Measurements from ENCODE around the gene ADGRB2.
A peak's percentile ranks its signal among the peaks of the same experiment; 100 is the strongest.

The ADGRB2 gene

DNA sequence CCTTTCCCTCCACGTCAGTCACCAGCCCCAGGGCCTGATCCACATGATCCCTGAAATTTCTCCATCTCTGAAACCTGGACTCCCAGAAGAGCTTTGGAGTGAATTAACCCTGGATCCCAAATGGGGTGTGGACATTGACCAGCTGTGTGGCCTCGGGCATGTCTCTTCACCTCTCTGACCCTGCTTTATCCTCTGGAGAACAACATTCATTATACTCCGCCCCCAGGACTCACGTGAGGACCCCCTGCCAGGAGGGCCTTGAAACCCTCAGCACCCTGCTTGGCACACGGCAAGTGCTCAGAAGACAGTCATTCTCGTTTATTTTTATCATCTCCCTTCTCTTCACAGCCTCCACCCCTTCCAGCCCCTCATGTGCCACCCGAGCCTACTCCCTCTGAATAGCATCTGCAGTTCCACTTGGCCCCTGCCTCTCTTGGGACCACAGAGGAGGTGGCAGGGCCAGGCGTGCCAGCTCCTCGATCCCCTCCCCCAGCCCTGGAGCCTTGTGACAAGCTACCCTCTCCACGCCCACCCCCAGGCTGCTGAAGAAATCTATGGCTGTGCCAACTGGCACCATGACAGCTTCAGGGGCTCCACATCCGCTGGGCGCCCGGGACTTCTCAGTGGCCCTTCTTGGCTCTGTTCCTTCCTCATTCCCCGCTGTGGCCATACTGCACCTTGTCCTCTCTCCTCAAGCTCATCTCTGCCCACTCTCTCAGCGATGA lies 18.0 kb downstream of the ADGRB2 start:
- peak; percentile 56 for DNase-seq

DNA sequence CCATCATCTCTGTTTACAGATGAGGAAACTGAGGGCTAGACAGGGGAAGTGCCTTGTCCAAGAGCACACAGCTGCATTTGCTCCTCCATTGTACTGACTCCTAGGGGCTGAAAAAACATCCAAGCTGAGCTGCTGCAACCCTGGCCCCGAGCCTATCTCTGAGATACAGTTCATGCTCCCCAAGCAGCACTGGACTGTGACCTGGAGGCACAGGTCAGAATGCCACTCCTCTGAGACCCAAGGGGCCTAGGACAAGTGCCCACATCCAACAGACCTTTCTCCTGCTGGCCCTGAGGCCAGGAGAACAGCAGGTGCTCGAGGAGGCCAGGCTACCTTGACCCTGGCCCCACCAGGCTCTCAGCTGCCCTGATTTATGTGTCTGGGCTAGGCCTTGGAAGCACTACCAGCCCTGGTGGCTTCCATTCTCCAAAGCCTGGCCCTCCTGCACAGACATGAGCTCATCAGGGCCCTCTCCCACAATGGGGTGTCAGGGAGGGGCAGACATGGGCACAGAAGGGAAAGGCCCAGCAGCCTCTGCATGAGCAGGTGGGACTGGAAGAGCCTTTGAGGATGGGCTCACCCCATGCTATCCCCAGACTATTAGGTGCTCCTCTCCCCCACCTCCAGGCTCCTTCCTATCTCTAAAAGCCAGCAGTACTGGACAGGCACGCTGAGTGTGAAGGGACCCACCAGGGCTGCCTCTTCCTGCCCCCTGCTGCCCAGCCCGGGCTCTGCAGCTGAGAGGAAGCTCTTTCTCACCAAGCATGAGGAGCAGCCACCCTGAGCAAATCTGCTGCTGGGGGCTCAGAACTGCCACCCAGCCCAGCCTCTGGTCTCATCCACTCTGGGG lies 18.8 kb downstream of the ADGRB2 start:
- peak; percentile 56 for DNase-seq

DNA sequence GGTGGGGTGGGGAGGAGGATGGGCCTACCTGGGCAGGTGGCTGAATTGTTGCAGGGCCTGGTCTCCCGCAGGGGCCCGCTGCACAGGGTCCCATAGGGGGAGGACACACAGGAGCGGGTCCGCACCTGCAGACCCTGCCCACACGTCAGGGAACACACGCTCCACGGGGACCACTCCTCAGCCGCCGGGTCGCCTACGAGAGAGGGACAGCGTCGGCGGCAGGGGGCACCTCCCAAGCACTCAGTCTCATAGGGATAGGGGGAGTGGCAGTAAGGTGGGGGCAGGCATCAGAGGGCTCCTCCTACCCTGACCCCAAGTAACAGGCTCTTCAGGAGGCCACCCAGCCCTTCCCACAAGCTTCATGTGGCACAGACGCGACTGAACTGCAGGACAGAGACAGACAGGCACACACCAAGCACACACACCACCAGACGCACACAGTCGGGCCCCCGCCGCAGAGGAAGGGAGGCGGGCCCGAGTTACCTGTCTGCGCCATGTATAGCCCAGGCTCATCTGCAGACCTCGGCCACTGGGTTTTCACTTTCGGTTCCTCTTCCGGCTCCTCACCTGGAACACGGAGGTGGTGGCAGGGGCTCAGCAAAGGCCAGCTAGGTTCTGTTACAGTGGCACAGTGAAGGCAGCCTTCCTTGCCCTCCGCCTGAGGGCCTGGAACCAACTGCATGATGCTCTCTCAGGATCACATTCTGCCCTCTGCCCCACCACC lies 19.8 kb downstream of the ADGRB2 start:
- no peak for DNase-seq

DNA sequence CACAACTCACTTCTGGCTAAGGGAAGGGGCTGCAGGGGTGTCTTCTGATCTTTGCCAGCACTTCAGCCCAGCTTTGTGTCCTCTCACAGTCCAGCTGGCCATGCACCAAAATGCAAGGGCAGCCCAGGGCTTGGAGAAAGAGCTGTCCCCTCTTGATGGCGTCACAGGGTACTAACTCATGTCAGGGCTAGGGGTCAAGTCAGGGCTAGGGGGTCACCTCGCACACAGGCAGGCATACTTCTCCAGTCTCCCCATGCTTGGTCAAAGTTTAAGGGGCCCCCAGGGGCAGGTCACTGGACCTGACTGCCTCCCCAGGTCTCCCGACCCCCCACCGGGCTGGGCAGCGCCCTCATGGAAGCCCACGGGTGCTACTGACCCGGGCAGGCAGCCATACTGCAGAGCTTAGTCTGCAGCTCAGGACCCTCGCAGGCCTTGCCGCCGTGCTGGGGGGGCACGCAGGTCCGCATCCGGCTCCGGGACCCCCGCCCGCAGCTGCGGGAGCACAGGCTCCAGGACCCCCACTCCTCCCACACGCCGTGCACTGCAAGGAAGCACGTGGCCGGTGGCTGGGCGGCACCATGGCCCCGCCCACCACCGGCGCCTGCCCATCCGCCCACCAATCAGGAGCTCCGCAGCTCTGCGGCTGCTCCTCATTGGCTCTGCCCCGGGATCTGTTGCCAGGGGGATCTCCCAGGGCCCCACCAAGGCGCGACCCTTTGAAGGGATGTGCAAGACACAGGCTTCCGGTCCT lies 21.5 kb downstream of the ADGRB2 start:
- no peak for DNase-seq

DNA sequence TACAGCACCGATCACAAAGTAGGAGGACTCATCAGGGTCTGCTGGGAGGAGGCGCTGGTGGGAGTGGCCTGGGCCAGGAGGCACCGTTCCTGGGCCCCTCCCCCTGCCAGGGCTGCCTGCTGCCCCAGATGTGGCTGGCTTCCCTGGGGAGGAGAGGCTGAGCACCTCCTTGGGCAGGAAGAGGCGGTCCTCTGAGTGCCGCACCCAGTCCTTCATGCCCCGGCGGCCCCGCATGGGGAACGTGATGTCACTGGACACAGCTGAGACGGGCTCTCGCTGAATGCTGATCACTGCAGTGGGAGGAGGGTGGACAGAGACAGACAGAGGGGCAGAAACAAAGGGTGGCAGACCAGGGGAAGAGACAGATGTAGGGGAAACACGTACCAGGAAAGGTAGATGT lies 24.8 kb downstream of the ADGRB2 start:
- DNase-seq = no peak

DNA sequence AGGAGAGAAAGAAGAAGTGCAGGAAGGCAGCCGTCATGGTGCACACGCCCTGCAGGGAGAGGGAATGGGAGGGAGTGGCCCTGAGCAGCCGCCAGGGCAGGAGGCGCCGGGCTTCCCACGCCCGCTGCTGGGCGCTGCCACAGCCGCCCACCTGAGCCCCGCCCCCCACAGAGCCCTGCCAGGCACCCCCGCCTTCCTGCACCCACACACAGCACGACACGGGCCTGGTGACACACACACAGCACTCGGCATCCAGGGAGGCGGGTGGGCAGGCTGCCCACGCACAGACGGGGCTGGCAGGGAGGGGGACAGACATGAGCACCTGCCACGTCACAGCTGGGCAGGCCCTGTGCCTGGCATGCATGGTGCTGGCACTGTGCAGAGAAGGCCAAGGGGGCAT lies 27.5 kb downstream of the ADGRB2 start:
- DNase-seq = peak; percentile 69

DNA sequence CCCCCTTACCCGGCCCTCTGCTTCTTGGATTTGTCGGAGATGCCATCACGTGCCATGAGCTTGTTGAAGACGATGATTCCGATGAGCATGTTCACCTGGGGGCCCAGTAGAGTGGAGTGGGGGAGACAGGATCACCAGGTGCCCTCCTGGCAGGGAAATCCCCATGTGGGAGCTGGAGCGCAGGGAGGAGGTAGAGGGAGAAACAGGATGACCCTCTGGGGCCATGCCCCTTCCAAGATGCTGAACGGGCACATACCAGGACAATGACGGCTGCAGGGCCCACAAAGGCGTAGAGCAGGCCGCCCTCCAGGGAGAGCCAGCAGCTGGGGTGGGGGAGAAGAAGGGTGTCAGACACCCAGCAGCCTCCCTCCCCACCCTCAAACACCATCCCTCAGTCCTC lies 28.6 kb downstream of the ADGRB2 start:
- no peak for DNase-seq

DNA sequence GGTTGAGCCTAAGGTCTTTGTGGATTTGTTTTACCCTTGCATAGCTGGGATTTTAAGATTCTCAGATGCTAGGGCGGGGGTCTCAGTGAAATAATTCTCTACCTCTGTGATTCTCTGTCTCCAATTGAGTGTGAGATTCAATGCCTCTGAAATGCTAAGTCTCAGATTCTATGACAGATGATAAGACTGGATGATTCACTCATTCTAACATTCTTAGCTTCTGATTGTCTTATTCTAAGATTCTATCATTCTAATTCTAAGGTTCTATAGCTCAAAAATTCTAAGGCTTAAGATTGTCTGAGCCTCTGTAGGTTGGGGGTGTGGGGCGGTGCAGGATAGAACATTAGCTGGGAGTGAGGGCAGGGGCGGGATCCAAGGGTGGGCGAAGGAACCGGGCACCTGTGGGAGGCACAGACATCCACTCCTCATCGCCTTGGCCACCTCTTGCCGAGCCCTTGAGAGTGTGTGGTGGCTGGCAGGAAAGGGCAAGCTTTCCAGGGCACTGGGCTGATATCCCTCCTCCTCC lies 29.5 kb downstream of the ADGRB2 start:
- DNase-seq = no peak

DNA sequence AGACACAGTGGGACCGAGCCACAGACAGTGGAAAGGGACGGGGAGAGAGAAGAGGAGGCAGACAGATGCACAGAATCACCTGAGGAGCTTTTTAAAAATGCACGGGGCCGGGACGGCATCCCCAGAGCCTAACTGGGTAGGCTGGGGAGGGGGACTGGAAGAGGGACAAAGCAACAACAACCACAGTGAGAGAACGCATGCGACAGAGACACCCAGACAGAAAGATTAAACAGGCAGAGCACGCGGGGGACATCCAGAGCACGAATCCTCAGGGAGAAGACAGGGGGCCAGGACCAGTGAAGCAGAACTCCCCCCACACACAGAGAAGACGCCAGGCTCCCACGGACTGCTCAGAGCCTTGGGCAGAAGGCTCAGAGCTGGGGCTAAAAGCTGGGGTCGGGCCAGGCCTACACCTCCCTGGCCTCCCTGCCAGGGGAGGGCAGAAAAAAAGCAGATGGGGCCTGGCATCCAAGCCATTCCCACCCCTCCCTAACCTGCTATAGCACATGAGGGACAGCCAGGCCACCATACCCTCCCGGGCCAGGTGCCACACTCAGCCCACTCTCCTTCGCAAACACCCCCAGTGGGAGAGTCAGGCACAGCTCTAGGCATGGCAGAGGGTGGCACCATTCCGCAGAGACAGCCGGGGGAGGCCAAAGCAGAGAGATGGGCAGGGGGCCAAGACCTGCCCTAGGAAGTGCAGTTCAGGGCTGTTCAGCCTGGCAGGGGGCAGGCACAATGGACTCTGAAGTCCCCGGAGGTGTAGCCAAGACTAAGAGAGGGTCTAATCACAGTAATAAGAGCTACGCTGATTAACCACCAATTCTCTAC lies 30.5 kb downstream of the ADGRB2 start:
- DNase-seq = peak; percentile 76

DNA sequence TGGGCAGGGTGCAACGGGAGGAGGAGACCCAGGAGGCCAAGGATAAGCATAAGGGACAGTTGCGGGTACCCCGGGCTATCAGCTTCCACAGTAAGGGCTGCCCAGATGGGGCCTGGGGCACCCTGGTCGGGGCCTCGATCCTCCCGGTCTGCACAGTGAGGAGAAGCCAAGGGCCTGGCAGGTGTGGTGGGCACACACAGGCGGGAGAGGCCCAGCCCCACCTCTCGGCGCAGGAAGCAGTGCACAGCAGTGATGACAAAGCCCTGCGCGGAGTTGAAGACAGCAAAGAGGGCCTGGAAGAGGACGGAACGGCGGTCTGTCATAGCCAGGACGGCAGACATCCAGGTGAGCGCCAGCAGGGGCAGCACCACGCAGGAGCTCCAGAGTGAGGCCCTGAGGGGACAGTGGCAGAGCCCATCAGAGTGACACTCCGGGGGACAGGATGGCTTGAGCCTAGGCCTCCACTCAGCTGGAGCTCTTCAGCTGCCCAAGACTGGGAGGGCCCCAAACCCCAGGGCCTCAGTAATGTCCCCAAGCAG lies 31.3 kb downstream of the ADGRB2 start:
- no peak for DNase-seq

DNA sequence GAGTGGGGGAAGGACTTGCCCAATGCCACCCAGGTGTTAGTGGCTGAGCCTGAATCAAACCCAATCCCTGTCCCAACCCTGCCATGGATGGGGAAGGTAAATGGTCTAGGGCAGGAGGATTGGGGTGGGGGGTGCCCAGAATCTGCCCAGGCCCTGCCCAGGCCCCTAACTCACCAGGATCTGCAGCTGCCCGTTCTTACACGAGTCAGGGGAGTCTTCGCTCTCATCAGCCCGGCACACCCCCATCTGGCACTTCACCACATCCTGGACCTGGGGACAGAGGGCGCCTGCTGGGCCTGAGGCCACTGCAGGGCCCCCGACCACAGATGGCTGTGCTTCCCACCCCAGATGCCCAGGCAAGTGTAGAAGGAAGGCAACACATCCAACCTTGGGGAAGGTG lies 31.8 kb downstream of the ADGRB2 start:
- no peak for DNase-seq

DNA sequence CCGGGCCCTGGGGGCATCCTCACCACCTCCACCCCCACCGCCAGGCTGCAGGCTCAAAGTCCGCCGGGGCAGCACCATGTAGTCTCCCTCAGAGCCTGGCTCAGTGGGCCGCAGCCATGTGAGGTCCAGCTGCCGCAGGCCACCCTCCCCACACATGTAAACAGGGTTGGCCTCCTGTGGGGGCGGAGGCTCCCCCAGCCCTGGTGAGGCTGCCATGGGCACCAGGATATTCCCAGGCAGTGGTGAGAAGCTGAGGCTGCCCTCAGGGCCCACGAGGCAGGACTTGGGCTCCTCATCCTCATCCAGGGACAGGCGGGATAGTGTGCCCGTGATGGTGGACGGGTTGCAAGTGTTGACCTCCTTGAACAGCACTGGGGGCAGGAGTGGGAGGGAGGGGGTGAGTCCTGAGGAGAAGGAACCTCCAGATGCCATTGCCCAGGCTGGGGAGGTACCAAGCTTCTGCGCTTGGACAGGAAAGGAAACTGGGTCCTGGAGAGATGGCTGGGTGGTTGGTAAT lies 33.0 kb downstream of the ADGRB2 start:
- no peak for DNase-seq

DNA sequence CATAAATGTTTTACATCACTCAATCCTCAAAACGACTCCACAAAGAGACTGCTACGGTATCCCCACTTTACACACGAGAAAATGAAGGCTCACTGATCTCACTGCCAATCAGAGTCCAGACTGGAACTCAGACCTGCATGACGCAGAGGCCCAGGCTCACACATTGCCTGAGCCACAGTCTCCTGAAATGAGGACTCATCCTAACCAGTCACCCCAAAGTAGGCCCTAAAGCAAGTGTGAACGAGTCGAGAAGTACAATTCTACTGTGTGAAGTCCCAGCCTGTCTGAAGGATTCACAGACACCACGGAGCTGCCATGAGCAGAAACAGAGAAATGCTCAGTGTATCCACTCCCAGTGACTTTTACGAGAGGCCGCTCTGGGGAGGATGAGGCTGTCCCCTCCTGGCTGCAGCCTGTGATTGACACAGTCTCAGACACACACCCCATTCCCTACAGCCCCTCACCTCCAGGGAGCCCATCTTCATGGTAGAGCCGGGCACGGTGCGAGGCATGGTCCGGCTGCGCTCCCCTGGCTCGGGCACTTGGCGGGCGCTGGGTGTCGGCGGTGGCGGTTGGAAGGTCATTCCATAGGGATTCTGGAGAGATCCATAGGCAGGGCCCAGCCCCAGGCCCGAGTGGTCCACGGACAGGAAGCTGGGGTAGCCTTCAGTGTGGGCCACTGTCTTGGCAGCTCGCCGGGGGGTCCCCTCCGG lies 33.6 kb downstream of the ADGRB2 start:
- DNase-seq = no peak

DNA sequence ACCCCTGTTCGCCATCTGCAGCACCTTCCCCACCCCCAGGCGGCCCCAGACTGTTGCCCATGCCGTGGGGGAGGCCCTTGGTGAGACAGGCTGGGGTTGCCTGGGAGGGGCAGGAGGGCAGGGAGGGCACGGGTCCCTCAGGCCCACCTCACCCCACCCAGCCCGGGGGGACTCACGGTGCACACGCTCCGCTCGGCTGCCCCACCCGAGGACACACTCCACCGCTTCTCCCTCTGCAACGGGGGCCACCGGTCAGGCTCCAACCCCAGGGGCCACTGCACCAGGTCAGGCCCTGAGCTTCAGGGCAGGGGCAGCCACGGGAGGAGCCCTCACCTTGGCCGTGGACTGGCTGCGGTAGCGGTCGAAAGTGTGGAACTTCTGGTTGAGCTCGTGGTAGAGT lies 36.3 kb downstream of the ADGRB2 start:
- DNase-seq = no peak

DNA sequence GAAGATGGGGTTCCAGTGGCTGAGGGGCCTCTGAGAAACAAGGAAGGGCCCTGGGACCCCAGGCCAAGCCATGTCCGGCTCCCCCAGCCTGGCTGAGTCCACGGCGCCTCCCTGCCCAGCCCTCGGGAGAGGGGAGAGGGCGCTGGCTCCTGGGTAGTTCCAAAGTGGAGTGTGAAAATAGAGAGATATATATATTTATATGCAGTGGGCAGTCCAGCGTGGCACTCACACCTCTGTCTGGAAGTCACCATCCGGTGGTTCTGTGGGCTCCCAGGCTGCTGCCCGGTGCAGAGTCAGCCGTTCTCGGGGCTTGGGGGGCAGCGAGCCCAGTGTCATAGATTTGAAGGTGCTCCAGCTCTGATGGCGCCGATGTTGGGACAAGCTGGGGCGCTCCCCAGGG lies 36.9 kb downstream of the ADGRB2 start:
- no peak for DNase-seq

DNA sequence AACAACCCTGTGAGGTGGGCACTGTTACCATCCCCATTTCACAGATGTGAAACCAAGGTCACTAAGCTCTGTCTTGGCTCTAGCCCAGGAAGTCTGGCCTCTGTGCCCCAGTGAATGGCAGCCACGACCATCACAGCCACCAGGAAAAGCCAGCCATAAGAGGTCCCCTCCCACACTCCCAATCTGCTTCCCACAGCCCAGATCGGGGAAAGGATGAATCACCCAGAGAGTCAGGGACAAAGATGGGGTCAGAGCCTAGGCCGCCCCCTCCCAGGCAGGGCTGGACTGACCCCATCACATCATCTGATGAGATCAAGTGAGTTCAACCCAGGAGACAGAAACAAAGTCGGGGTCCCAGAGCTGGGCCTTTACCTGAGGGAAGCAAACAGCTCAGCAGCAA lies 37.4 kb downstream of the ADGRB2 start:
- DNase-seq = no peak

DNA sequence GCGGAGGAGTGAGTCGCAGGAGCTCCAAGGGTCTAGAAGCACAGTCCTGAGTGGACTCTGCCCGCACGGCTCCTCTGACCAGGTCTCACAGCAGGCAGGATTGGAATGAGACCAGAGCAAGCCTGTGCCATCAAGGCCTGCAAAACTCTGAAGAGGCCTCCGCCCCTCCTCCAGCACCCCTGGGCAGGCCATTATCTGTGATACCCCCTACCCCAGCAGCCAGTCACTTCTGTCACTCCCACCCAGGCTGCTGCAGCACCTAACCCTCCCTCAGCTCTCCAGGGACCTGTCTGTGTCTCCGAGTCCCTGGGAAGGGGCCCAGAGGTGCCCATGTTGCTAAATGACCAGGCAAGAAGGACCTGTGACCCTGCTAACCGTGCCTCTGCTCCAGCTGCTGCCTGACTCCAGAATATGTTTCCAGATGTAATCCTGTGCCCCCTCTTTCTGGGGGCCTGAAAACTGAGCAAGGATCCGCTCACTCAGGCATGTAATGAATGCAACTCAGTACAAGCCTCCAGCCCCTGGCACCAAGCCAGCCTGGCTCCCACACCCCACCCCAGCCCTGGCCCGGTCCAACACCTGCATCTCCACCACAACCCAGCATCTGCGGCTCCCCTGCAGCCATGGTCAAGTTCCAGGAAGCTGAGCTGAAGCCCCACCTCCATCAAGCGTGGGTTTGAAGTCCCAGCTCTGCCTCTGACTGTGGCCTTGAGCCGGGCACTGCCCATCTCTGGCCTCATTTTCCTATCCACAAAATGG lies 38.2 kb downstream of the ADGRB2 start:
- peak; percentile 71 for DNase-seq

DNA sequence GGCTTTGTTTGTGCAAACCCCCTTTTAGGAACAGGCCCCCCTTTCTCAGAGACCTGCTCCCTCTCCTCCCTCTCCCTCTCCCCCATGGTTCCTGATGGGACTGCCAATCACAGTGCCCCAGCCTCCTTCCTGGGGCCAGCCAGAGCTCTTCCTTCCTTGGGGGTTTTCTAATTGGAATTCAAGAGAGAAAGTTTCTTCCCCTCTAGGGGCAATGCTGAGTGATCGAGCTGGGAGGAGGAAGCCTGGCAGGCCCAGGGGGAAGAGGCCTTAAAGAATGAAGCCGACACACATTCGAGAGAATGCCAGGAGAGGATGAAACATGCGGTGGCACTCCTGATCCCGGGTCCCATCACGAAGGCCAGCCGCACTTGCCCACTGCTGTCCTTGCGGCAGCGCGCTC lies 39.0 kb downstream of the ADGRB2 start:
- DNase-seq = no peak

DNA sequence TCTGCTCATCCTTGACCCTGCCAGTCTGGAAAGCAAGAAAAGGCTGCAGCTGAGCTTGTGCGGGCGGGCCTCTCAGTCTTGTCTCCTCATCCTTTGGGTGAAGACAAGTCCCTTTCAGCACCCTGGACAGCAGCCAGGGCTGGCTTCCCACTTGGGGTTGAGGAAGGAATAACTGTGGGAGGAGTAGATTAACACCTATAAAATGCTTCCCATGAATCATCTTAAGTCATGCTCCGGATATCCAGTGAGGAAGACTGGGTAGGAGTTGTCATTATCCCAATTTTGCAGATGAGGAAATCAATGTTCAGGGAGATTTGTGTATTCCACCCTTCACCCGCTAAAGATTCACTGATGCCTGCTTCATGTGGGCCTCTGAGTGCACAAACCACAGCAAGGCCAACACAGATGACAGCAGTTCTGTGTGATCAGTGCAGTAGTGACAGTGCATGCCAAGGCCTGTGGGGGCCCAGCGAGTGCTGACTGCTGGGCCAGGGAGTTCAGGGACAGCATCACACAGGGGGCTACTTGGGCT lies 40.2 kb downstream of the ADGRB2 start:
- no peak for DNase-seq

All from COR-L47 (cell line).